Lung (tissue), 12 donors: ENCODE data around the gene CTRB1. TPM values are rescaled to one million over a fixed set of nuclear protein-coding genes. Genes with fewer than 3 reads are reported as not detected.
A peak's percentile ranks its signal among the peaks of the same experiment; 100 is the strongest.

Source experiments
- ATAC-seq: fragments of 200-7000 bp; cut with Tn5 transposase; one replicate; pipeline ENCODE4 v1.9.1; 2020; ENCODE audit warnings: moderate number of reproducible peaks; ENCODE audit not compliant: insufficient read depth, low FRiP score
- DNase-seq, 3 donors: peaks; one replicate each; pipeline ENCODE4 v3.0.0-alpha.2; 2013 to 2017
- H3K27ac ChIP-seq, 2 donors: one replicate each; pipeline ENCODE4 v1.5.1; 2013; ENCODE audit warnings: mild to moderate bottlenecking in 2 of 2, moderate library complexity in 2 of 2, control low read depth in 1 of 2, inconsistent platforms in 1 of 2, low read depth in 1 of 2, low read length in 1 of 2
- H3K27me3 ChIP-seq, 3 donors: one replicate each; pipeline ENCODE4 v1.5.1; 2013; ENCODE audit warnings: low read length in 2 of 3; ENCODE audit not compliant: control insufficient read depth in 3 of 3, insufficient read depth in 3 of 3
- H3K36me3 ChIP-seq, 4 donors: one replicate each; pipeline ENCODE4 v1.5.1; 2013; ENCODE audit warnings: low read length in 4 of 4, mild to moderate bottlenecking in 1 of 4, moderate library complexity in 1 of 4; ENCODE audit not compliant: control insufficient read depth in 4 of 4, insufficient read depth in 4 of 4
- H3K4me1 ChIP-seq, 5 donors: one replicate each; pipeline ENCODE4 v1.5.1; 2013; ENCODE audit warnings: low read length in 5 of 5, mild to moderate bottlenecking in 2 of 5, moderate library complexity in 1 of 5; ENCODE audit not compliant: control insufficient read depth in 5 of 5, insufficient read depth in 5 of 5
- H3K4me3 ChIP-seq: one replicate; pipeline ENCODE4 v1.5.1; 2013; ENCODE audit warnings: mild to moderate bottlenecking, control low read depth, moderate library complexity
- H3K9ac ChIP-seq, 2 donors: one replicate each; pipeline ENCODE4 v1.5.1; 2013; ENCODE audit warnings: low read length in 2 of 2, control low read depth in 1 of 2; ENCODE audit not compliant: insufficient read depth in 1 of 2
- H3K9me3 ChIP-seq, 4 donors: one replicate each; pipeline ENCODE4 v1.5.1; 2013; ENCODE audit warnings: low read length in 3 of 4, mild to moderate bottlenecking in 1 of 4, moderate library complexity in 1 of 4; ENCODE audit not compliant: control insufficient read depth in 4 of 4, insufficient read depth in 3 of 4
- CTCF ChIP-seq: IDR thresholded peaks from 2 replicates; pipeline ENCODE4 v1.5.1; 2012; ENCODE audit warnings: mild to moderate bottlenecking; ENCODE audit errors: control extremely low read depth, extremely low read depth
- WGBS, 2 donors: extraction: QIAGEN DNeasy Blood & Tissue Kit; methylation state at CpG; one replicate each; pipeline ENCODE4 v1.1.7; 2013; 5-methylcytosine and 5-hydroxymethylcytosine counted together
- polyA plus RNA-seq, 2 donors: library from polyadenylated mRNA; stranded (reverse); fragments of 200-250 nt; gene quantifications; one replicate each; pipeline ENCODE4 v1.2.1, GENCODE V29; 2013
- total RNA-seq, 2 donors: library from RNA; depleted of rRNA in 1 of 2; stranded (reverse); fragments of >200 nt in 1 of 2; gene quantifications; one replicate each; pipeline ENCODE4 v1.2.1, GENCODE V29; 2014 to 2021
- donor health status: control.
- donor health status: control.
- donor health status: Bipolar disorder and iron deficiency.
- donor health status: healthy.
- donor health status: DM: yes; HTN: yes; CAD: no.

The CTRB1 gene
- total and polyA plus RNA-seq, 4 donors = 0.33 to 6.5 (median 0.97) TPM; not detected in 1

GRCh38 chr16:75244844-75245758 is 26.3 kb downstream of the CTRB1 start:
- H3K36me3 ChIP-seq = peaks cover 0 to 19% (median 7%) of the 10 kb centered on the region in 4 donors
- ATAC-seq = peak; percentile 68
- H3K4me3 ChIP-seq = no peak overlapping the region
- H3K27me3 ChIP-seq = no peaks in the 10 kb centered on the region
- H3K9ac ChIP-seq = peak overlapping the region in 1 of 2 donors; percentile 63
- peak overlapping the region; percentile 78 to 82 for H3K27ac ChIP-seq
- peaks cover 0 to 1% (median 0%) of the 10 kb centered on the region in 4 donors for H3K9me3 ChIP-seq
- WGBS, 2 donors = 35 to 54% methylated on average over 25 of the region's 25 CpGs
- TF ChIP-seq CTCF = no peak
- H3K4me1 ChIP-seq = peaks cover 12 to 56% (median 47%) of the 10 kb centered on the region in 5 donors
- peak; percentile 75 to 84 (median 76) for DNase-seq

GRCh38 chr16:75246504-75247205 is 27.9 kb downstream of the CTRB1 start:
- Histone ChIP-seq H3K4me3 (no peak overlapping the region), H3K27me3 (no peaks in the 10 kb centered on the region), H3K4me1 (peaks cover 15 to 56% (median 50%) of the 10 kb centered on the region in 5 donors), H3K9ac (no peak overlapping the region), H3K9me3 (peaks cover 0 to 1% (median 0%) of the 10 kb centered on the region in 4 donors), H3K36me3 (peaks cover 0 to 12% (median under 1%) of the 10 kb centered on the region in 4 donors), H3K27ac (peak overlapping the region; percentile 78 to 82)
- 86 to 91% methylated on average over 12 of the region's 12 CpGs for WGBS, 2 donors
- DNase-seq (no peak), ATAC-seq (no peak)
- no peak for TF ChIP-seq CTCF

GRCh38 chr16:75247249-75247648 is 28.5 kb downstream of the CTRB1 start:
- peaks cover 20 to 62% (median 56%) of the 10 kb centered on the region in 5 donors for H3K4me1 ChIP-seq

More at GRCh38 chr16:75247249-75247648, 28.5 kb downstream of the CTRB1 start:
- Histone ChIP-seq H3K9me3 (peaks cover 0 to 1% (median 0%) of the 10 kb centered on the region in 4 donors), H3K9ac (no peak overlapping the region), H3K27me3 (no peaks in the 10 kb centered on the region), H3K36me3 (peaks cover 0 to 6% (median 0%) of the 10 kb centered on the region in 4 donors), H3K27ac (peak overlapping the region; percentile 78 to 82), H3K4me3 (no peak overlapping the region)
- TF ChIP-seq CTCF = no peak
- ATAC-seq (no peak), DNase-seq (no peak)
- WGBS, 2 donors = 83 to 88% methylated on average over 13 of the region's 13 CpGs
